HG03378 (cell line): Measurements from ENCODE around the gene C4A.
"Not testable (repeated sequence)": the region's sequence is repeated elsewhere in the genome, so short reads cannot be mapped to it uniquely, and the experiment has no call there.

Source experiments
- ATAC-seq: cut with Tn5 transposase; IDR thresholded peaks from one replicate; pipeline ENCODE4 v1.9.1; 2021; ENCODE audit warnings: mild to moderate bottlenecking, moderate library complexity; ENCODE audit not compliant: unreplicated experiment

C4A gene

GRCh38 chr6:31981744-31982143, at the start of gene C4A:
TSS of gene C4A (plus strand) at chr6:31982057. CDS start at chr6:31982108, 51 bp downstream.
- ATAC-seq = not testable (repeated sequence)

- not testable (repeated sequence) for ATAC-seq
Observed at GRCh38 chr6:31932137-31932536, 49.7 kb upstream of the C4A start.

GRCh38 chr6:31933537-31933936, 48.3 kb upstream of the C4A start:
- no peak for ATAC-seq

GRCh38 chr6:31935021-31935420, 46.8 kb upstream of the C4A start:
- ATAC-seq = no peak

GRCh38 chr6:31935823-31936222, 46.0 kb upstream of the C4A start:
- no peak for ATAC-seq

- no peak for ATAC-seq
Observed at GRCh38 chr6:31940256-31940664, 41.6 kb upstream of the C4A start.

- ATAC-seq = no peak
Observed at GRCh38 chr6:31943742-31944141, 38.1 kb upstream of the C4A start.

- no peak for ATAC-seq
Observed at GRCh38 chr6:31945154-31945506, 36.7 kb upstream of the C4A start.

GRCh38 chr6:31945507-31946369, 36.1 kb upstream of the C4A start, which contains the start of gene CFB:
TSS of gene CFB (plus strand) at chr6:31946095. CDS start at chr6:31946222, 127 bp downstream.
- ATAC-seq = no peak

GRCh38 chr6:31946370-31946885, 35.4 kb upstream of the C4A start:
- ATAC-seq = no peak

GRCh38 chr6:31947070-31947675, 34.7 kb upstream of the C4A start:
- no peak for ATAC-seq

GRCh38 chr6:31947864-31948263, 34.0 kb upstream of the C4A start:
- no peak for ATAC-seq

GRCh38 chr6:31948306-31948705, 33.6 kb upstream of the C4A start:
- no peak for ATAC-seq

- ATAC-seq = no peak
Observed at GRCh38 chr6:31948753-31949413, 33.0 kb upstream of the C4A start.

GRCh38 chr6:31949926-31950548, 31.8 kb upstream of the C4A start:
- ATAC-seq = no peak

GRCh38 chr6:31952140-31952805, 29.6 kb upstream of the C4A start:
- ATAC-seq = no peak

- no peak for ATAC-seq
Observed at GRCh38 chr6:31952890-31953289, 29.0 kb upstream of the C4A start.

- no peak for ATAC-seq
Observed at GRCh38 chr6:31954511-31954910, 27.3 kb upstream of the C4A start.

- ATAC-seq = no peak
Observed at GRCh38 chr6:31956796-31957195, 25.1 kb upstream of the C4A start.

GRCh38 chr6:31958412-31958740, 23.5 kb upstream of the C4A start:
- no peak for ATAC-seq
